HG03175 (cell line): Measurements from ENCODE around the gene SERPINA3.
"Not testable (repeated sequence)": the region's sequence is repeated elsewhere in the genome, so short reads cannot be mapped to it uniquely, and the experiment has no call there.

ENCODE experiments used
- ATAC-seq: cut with Tn5 transposase; IDR thresholded peaks from one replicate; pipeline ENCODE4 v1.9.1; 2021; ENCODE audit warnings: mild to moderate bottlenecking, moderate library complexity; ENCODE audit not compliant: unreplicated experiment

The SERPINA3 gene

DNA sequence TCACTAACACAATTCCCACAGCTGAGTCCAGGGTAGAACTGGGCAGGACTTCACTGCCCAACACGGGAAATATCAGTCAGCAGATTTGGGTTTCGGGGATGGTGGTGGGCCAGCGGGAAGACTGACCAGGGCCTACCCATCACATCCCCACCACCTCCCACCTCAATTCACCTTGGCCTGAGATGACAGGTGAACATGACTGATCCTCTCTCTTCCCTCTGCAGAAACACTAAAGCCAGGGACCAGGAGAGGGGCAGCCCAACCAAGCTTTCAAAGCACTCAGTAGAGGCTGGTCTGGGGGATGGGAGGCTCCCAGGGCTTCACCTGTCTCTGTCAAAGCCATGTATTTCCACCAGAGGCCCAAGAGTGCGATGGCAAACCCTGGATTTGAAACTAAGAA lies 28.6 kb upstream of the SERPINA3 start:
- no peak for ATAC-seq

- no peak for ATAC-seq
Observed at GRCh38 chr14:94584591-94585280, 27.5 kb upstream of the SERPINA3 start.

- no peak for ATAC-seq
Observed at GRCh38 chr14:94586635-94587034, 25.6 kb upstream of the SERPINA3 start.

- ATAC-seq, result no peak
Observed at GRCh38 chr14:94588311-94588710, 23.9 kb upstream of the SERPINA3 start.

DNA sequence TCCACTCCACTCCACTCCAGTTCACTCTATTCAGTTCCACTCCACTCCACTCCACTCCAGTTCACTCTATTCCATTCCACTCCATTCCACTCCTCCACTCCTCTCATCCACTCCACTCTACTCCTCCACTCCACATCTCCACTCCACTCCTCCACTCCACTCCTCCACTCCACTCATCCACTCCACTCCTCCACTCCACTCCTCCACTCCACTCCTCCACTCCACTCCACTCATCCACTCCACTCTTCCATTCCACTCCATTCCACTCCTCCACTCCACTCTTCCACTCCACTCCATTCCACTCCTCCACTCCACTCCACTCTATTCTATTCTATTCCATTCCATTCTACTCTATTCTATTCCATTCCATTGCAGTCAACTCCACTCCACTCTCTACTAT lies 21.1 kb upstream of the SERPINA3 start:
- ATAC-seq, result no peak

GRCh38 chr14:94591871-94592270 lies 20.3 kb upstream of the SERPINA3 start:
- ATAC-seq, result no peak

DNA sequence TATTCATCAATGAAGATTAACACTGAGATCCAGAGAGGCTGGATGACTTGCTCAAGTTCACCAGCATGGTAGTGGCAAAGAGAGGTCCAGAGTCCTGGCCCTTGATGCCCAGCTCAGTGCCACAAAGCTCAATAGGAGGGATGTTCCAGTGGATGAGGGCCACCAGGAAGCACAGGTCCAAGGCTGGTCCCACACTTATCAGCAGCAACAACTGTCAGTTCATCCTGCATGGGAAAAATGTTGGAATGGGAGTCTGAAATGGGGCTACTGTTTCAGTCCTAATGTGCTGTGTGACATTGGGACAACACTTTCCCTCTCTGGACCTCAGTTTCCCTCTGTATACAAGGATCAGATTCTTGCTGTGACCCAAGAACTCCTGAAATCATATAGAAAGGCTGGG lies 19.7 kb upstream of the SERPINA3 start:
- ATAC-seq, result no peak

GRCh38 chr14:94593376-94593748 lies 18.8 kb upstream of the SERPINA3 start:
- ATAC-seq, result no peak

DNA sequence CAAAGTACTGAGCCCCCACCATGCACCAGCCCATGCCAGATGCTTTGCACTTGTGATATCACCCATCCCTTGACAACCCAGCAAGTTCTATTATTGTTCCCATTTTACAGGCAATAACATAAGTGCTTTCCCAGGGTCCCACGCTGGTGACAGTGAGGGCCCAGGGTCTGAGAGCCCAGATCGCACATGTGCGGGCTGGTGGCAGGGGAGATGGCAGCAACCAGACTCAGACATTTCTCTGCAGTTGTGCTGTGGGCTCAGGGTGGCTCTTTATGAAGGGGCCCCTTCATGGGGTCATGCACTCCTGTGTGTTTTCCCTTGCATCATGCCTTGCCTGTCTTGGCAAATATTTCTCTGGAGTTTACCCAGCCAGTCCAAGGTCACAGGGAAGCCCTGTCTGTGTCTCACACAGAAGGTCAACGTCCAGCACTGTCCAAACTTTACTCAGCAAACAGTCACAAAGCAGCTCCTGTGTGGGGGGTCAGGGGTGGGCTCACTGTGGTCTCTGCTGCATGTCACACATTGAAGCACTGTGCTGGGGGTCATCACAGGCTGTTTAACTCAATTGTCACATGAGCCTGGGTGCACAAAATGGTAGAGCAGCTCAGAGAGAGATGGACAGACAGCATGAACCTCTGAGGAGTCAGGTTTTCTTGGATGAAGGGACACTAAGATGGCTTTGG lies 18.3 kb upstream of the SERPINA3 start:
- ATAC-seq, result no peak

GRCh38 chr14:94594441-94594840 lies 17.8 kb upstream of the SERPINA3 start:
- ATAC-seq, result no peak

- no peak for ATAC-seq
Observed at GRCh38 chr14:94595912-94596311, 16.3 kb upstream of the SERPINA3 start.

DNA sequence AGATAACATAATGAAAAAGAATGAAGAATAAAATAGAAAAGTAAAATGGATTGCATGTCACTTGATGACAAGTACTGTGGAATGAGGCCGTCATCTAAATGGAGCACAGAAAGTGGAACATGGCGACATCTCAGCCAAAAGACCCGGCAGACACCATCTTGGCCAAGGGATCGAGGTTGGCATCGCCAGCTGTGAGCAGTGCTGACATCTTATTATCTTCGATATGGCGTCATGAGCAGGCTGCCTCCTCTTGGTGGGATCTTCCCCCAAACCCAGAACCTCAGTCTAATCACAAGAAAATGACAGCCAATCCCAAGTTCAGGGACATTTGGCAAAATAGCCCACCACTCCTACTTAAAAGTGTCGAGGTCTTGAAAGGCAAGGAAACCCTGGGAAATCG lies 15.8 kb upstream of the SERPINA3 start:
- ATAC-seq, result no peak

- ATAC-seq, result no peak
Observed at GRCh38 chr14:94597788-94598187, 14.4 kb upstream of the SERPINA3 start.

GRCh38 chr14:94598506-94598815 lies 13.7 kb upstream of the SERPINA3 start:
- ATAC-seq, result no peak

GRCh38 chr14:94598816-94599655 lies 13.2 kb upstream of the SERPINA3 start:
- ATAC-seq, result no peak

- no peak for ATAC-seq
Observed at GRCh38 chr14:94599656-94600004, 12.6 kb upstream of the SERPINA3 start.

- ATAC-seq, result no peak
Observed at GRCh38 chr14:94600148-94600545, 12.0 kb upstream of the SERPINA3 start.

GRCh38 chr14:94601884-94602391 lies 10.3 kb upstream of the SERPINA3 start:
- ATAC-seq, result no peak

DNA sequence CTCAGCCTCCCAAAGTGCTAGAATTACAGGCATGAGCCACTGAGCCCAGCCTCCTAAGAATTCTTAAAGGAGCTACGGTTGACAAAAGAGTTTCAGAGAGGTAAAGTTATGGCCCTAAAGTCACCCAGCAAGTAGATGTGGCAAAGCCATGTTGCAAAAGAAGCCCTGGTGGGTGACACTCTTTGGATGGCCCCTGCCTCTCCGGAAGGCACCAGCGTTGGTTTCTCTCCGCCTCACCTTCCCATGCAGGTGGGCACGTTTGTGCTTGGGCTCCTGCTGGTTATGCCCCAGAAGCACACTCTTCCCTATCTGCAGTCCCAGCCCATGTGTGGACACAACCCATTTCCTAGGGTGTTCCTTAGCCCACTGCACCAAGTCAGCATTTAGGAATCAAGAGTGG lies 9.5 kb upstream of the SERPINA3 start:
- ATAC-seq, result no peak

DNA sequence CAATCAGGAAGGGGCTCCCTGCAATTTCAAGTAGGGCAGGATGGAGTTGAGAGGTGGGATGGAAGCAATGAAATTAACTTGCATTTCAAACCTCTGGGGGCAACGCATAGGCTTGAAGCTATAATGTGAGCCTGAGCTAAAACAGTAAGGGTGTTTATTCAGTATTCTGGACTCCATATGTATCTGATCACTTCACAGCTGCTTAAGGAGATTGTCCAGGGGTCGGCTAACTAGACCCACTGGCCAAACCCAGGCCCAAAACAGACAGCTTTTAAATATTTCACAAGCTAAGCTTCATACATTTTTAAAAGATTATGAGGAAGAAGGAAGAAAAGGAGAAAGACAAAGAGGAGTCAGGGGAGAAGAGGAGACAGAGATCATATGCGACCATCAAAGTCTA lies 6.8 kb upstream of the SERPINA3 start:
- ATAC-seq, result no peak

DNA sequence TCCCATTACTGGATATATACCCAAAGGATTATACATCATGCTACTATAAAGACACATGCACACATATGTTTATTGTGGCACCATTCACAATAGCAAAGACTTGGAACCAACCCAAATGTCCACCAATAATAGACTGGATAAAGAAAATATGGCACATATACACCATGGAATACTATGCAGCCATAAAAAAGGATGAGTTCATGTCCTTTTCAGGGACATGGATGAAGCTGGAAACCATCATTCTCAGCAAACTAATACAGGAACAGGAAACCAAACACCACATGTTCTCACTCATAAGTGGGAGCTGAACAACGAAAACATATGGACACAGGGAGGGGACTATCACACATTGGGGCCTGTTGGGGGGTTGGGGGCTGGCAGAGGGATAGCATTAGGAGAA lies 3.2 kb upstream of the SERPINA3 start:
- ATAC-seq, result not testable (repeated sequence)

- no peak for ATAC-seq
Observed at GRCh38 chr14:94611179-94611578, 1.0 kb upstream of the SERPINA3 start.
